ENCODE data around the gene HMCN1.
"Not testable (repeated sequence)": the region's sequence is repeated elsewhere in the genome, so short reads cannot be mapped to it uniquely, and the experiment has no call there.

The HMCN1 gene

DNA sequence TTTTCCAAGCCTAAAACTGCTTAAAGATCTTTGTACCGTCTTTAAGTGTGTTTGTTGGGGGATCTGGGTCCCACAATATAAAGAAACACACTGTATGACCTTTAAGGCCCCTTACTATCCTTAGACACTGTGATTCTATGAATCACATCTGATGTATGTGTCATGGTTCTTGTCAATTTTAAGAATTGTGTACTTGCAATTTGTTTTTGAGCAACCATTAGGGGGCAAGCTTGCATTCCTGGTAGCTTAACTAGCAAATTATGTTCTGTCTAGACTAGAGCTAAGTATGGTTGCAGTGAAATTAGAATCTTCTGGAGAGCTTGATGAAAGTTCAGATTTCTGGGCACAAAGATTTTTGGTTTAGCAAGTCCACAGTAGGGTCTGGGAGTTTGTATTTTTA lies 421.4 kb downstream of the HMCN1 start:
- Histone ChIP-seq H3K27ac (ENCODE audit: low read depth, low read length) (no peak overlapping the region), H3K4me1 (ENCODE audit: control insufficient read depth, low read length) (no peaks in the 10 kb centered on the region), H3K4me3 (ENCODE audit: low read length) (no peak overlapping the region), H4K20me1 (ENCODE audit: control insufficient read depth, insufficient read depth, low read depth, low read length) (no peaks in the 10 kb centered on the region), H3K79me2 (ENCODE audit: control insufficient read depth, low read length) (no peaks in the 10 kb centered on the region), H3K9me2 (replicated peaks; ENCODE audit: control insufficient read depth, low read length) (no peaks in the 10 kb centered on the region), H3F3A (ENCODE audit: control insufficient read depth, insufficient read depth) (no peaks in the 10 kb centered on the region), H3K4me2 (ENCODE audit: low read length) (no peak overlapping the region), H3K27me3 (ENCODE audit: control insufficient read depth, low read length) (0 out of 2 replicates have a peak, but pooled peaks cover 2% of the 10 kb centered on the region), H3K36me3 (ENCODE audit: control insufficient read depth, low read length) (no peaks in the 10 kb centered on the region), H3K9me3 (ENCODE audit: control insufficient read depth, insufficient read depth, low read length) (no peaks in the 10 kb centered on the region)
- TF ChIP-seq, protein P1, sequence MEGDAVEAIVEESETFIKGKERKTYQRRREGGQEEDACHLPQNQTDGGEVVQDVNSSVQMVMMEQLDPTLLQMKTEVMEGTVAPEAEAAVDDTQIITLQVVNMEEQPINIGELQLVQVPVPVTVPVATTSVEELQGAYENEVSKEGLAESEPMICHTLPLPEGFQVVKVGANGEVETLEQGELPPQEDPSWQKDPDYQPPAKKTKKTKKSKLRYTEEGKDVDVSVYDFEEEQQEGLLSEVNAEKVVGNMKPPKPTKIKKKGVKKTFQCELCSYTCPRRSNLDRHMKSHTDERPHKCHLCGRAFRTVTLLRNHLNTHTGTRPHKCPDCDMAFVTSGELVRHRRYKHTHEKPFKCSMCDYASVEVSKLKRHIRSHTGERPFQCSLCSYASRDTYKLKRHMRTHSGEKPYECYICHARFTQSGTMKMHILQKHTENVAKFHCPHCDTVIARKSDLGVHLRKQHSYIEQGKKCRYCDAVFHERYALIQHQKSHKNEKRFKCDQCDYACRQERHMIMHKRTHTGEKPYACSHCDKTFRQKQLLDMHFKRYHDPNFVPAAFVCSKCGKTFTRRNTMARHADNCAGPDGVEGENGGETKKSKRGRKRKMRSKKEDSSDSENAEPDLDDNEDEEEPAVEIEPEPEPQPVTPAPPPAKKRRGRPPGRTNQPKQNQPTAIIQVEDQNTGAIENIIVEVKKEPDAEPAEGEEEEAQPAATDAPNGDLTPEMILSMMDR (IDR thresholded peaks at IDR 0.05; ENCODE audit: low read depth, low read length, poor library complexity, severe bottlenecking), result peak; percentile 67
- no peak for TF ChIP-seq EZH2phosphoT487 (IDR thresholded peaks at IDR 0.05; ENCODE audit: borderline replicate concordance, low read length)

GRCh38 chr1:186162895-186163294 lies 428.7 kb downstream of the HMCN1 start:
- H3K9me3 ChIP-seq (ENCODE audit: control insufficient read depth, insufficient read depth, low read length); H3K4me2 ChIP-seq (ENCODE audit: low read length); H4K20me1 ChIP-seq (ENCODE audit: control insufficient read depth, insufficient read depth, low read depth, low read length); H3K4me1 ChIP-seq (ENCODE audit: control insufficient read depth, low read length); H3F3A ChIP-seq (ENCODE audit: control insufficient read depth, insufficient read depth); H3K36me3 ChIP-seq (ENCODE audit: control insufficient read depth, low read length); H3K4me3 ChIP-seq (ENCODE audit: low read length); H3K9me2 ChIP-seq (replicated peaks; ENCODE audit: control insufficient read depth, low read length); H3K27me3 ChIP-seq (ENCODE audit: control insufficient read depth, low read length); H3K27ac ChIP-seq (ENCODE audit: low read depth, low read length); H3K79me2 ChIP-seq (ENCODE audit: control insufficient read depth, low read length): not testable (repeated sequence)

DNA sequence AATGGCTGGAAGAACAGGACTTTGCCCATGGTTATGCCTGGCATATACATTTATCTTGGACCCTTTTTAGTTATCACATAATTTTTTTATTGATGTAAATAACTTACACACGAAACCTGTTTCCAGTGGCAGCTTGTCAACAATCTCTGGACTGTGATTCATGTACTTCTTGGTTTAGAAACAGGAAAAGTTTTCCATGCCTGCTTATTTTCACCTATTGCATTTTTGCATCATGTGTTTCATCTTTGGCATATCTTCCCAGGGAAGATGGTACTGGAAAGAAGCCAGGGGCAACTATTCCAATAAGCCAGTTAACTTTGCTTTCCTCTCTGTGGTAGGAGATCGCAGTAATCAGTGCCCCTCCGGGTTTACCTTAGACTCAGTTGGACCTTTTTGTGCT lies 430.6 kb downstream of the HMCN1 start:
- Histone ChIP-seq H4K20me1 (ENCODE audit: control insufficient read depth, insufficient read depth, low read depth, low read length) (no peaks in the 10 kb centered on the region), H3F3A (ENCODE audit: control insufficient read depth, insufficient read depth) (no peaks in the 10 kb centered on the region), H3K79me2 (ENCODE audit: control insufficient read depth, low read length) (no peaks in the 10 kb centered on the region), H3K27me3 (ENCODE audit: control insufficient read depth, low read length) (no peaks in the 10 kb centered on the region), H3K9me2 (replicated peaks; ENCODE audit: control insufficient read depth, low read length) (no peaks in the 10 kb centered on the region), H3K27ac (ENCODE audit: low read depth, low read length) (no peak overlapping the region), H3K4me3 (ENCODE audit: low read length) (no peak overlapping the region), H3K4me2 (ENCODE audit: low read length) (no peak overlapping the region), H3K36me3 (ENCODE audit: control insufficient read depth, low read length) (no peaks in the 10 kb centered on the region), H3K9me3 (ENCODE audit: control insufficient read depth, insufficient read depth, low read length) (no peaks in the 10 kb centered on the region), H3K4me1 (ENCODE audit: control insufficient read depth, low read length) (no peaks in the 10 kb centered on the region)
- TF ChIP-seq, protein P1 (IDR thresholded peaks at IDR 0.05; ENCODE audit: low read depth, low read length, poor library complexity, severe bottlenecking), result no peak
- no peak for TF ChIP-seq EZH2phosphoT487 (IDR thresholded peaks at IDR 0.05; ENCODE audit: borderline replicate concordance, low read length)

DNA sequence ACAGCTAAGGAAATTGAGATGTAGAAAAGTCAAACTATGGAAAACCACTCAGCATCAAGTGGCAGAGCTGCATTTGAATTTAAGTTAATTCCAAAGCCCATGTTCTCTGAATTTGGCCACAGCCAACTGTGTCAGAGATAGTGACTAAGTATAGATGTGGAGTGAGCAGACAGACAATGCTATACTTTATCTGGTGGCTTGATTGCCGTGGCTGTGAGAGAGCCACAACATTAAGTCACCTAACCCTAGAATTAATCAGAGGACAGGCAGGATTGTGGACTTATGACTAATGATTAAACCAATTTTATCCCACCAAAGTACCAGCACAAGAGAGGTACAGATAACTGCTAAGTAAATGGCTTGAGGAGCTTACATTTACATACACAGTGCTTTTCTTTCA lies 431.1 kb downstream of the HMCN1 start:
- H3K27me3 ChIP-seq (ENCODE audit: control insufficient read depth, low read length), result no peaks in the 10 kb centered on the region
- TF ChIP-seq, protein P1 (IDR thresholded peaks at IDR 0.05; ENCODE audit: low read depth, low read length, poor library complexity, severe bottlenecking), result no peak
- no peak for TF ChIP-seq EZH2phosphoT487 (IDR thresholded peaks at IDR 0.05; ENCODE audit: borderline replicate concordance, low read length)
- no peaks in the 10 kb centered on the region for H3K9me2 ChIP-seq (replicated peaks; ENCODE audit: control insufficient read depth, low read length)
- H3K79me2 ChIP-seq (ENCODE audit: control insufficient read depth, low read length), result no peaks in the 10 kb centered on the region
- no peaks in the 10 kb centered on the region for H3K9me3 ChIP-seq (ENCODE audit: control insufficient read depth, insufficient read depth, low read length)
- no peak overlapping the region for H3K27ac ChIP-seq (ENCODE audit: low read depth, low read length)
- H3K4me3 ChIP-seq (ENCODE audit: low read length), result no peak overlapping the region
- no peaks in the 10 kb centered on the region for H4K20me1 ChIP-seq (ENCODE audit: control insufficient read depth, insufficient read depth, low read depth, low read length)
- H3F3A ChIP-seq (ENCODE audit: control insufficient read depth, insufficient read depth), result no peaks in the 10 kb centered on the region
- no peak overlapping the region for H3K4me2 ChIP-seq (ENCODE audit: low read length)
- no peaks in the 10 kb centered on the region for H3K36me3 ChIP-seq (ENCODE audit: control insufficient read depth, low read length)
- H3K4me1 ChIP-seq (ENCODE audit: control insufficient read depth, low read length), result no peaks in the 10 kb centered on the region

Data from DOHH2 (cell line).